ENCODE data around the gene NDUFS8. TPM values are rescaled to one million over a fixed set of nuclear protein-coding genes. Genes with fewer than 3 reads are reported as not detected.

Gene NDUFS8
- total and polyA plus RNA-seq, 5 experiments from 2014 or later: 81.5 to 203 (median 184) TPM

DNA sequence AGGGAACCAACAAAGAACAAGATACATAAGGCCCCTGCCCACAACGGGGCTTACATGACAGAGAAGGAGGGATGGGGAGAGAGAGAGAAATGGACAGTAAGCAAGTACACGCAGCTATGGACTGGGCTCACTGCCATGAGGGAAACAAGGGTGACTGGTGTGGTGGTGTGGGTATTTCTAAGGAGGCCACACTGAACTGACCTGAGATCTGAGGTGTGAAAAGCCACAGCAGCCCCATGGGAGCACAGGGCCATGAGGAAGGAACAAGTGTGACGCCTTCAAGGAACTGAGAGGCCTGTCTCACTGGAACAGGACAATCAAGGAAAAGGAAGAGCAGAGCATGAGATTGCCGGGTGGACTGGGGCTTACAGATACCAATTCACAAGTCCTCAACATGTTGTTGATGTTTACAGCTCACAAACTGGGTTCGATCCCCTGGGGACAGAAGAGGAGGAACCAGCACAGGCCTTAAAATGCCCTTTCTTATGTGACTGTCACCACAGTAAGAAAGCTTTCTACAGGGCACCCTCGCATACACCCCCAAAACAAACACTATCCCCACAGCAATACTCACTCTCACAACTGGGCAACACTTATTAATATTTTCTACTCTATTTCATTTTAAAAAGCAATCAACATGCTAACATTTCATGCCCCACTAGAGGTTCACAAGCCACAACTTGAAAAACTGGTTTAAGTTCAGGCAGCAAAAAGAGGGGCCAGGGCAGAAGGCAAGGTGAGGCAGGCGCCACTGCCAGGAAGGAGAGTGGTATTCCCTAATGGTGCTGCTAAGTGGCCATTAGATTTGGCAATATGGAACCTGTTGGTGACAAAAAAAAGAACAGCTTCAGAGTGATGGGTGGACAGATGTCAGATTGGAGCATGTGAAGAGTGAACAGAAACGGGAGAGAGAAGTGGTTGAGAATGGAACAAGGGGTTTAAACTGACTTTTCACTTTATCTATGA is 47.4 kb downstream of the NDUFS8 start:
- DNase-seq: no peak
- H3K27me3 Mint-ChIP-seq: no peaks in the 10 kb centered on the region
- POLR2A ChIA-PET: no interaction called here
- ATAC-seq: no peak
- peaks cover 0 to 27% (median 2%) of the 10 kb centered on the region in 3 donors for H3K36me3 Mint-ChIP-seq
- H3K4me3 Mint-ChIP-seq: peak overlapping the region in 1 of 10 donors; percentile 2
- no peaks in the 10 kb centered on the region for H3K9me3 Mint-ChIP-seq
- H3K27ac Mint-ChIP-seq: peak overlapping the region in 1 of 10 donors; percentile 29
- peaks cover 0 to 2% (median 0%) of the 10 kb centered on the region in 4 donors for H3K4me1 Mint-ChIP-seq

DNA sequence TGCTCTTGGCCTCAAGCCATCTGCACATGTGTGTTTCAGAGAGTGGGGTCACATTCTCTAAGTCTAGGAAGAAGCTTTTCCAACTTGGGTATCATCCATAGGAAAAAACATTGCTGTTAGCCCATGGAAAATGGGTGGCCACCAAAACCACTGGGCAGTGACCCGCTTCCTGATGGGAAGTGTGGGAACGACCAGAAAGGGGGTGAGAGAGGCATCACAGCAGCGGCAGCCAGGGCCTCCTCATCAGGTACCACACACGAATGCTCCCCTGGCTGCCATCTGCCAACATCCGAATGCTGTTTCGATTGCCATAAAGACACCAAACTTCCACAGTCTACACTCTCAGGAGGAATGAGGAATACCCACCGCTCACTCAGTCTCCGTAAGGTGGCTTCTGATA is 50.4 kb downstream of the NDUFS8 start:
- DNase-seq: no peak
- no peaks in the 10 kb centered on the region for H3K27me3 Mint-ChIP-seq
- ATAC-seq: no peak
- H3K27ac Mint-ChIP-seq: no peak overlapping the region
- POLR2A ChIA-PET: no interaction called here
- H3K4me1 Mint-ChIP-seq: peaks cover 0 to 2% (median 0%) of the 10 kb centered on the region in 4 donors
- H3K4me3 Mint-ChIP-seq: no peak overlapping the region
- no peaks in the 10 kb centered on the region for H3K9me3 Mint-ChIP-seq
- H3K36me3 Mint-ChIP-seq: peaks cover 0 to 10% (median 0%) of the 10 kb centered on the region in 3 donors

DNA sequence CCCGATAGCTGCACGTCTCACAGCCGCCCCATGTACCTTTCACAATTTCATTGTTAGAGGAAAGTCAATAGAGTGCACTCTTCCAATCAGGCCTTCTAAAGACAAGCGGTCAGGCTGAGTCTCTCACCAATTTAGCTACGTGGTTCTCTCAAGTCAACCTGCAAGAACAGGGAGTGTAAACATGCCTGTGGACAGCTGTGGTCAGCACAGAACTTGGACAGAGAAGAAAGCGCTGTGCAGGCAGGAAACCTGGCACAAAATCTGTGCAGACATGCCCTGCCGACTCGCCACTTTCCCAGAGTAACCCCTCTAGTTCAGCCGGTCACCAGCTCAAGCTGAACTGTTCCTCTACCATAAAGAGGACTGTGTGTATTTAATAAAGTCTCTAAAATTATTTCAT is 51.2 kb downstream of the NDUFS8 start:
- POLR2A ChIA-PET: no interaction called here
- no peaks in the 10 kb centered on the region for H3K9me3 Mint-ChIP-seq
- no peak for DNase-seq
- peaks cover 0 to 2% (median 0%) of the 10 kb centered on the region in 4 donors for H3K4me1 Mint-ChIP-seq
- no peaks in the 10 kb centered on the region for H3K27me3 Mint-ChIP-seq
- H3K36me3 Mint-ChIP-seq: peaks cover 0 to 9% (median 0%) of the 10 kb centered on the region in 3 donors
- ATAC-seq: no peak
- no peak overlapping the region for H3K27ac Mint-ChIP-seq
- peak overlapping the region in 1 of 10 donors; percentile 22 for H3K4me3 Mint-ChIP-seq

DNA sequence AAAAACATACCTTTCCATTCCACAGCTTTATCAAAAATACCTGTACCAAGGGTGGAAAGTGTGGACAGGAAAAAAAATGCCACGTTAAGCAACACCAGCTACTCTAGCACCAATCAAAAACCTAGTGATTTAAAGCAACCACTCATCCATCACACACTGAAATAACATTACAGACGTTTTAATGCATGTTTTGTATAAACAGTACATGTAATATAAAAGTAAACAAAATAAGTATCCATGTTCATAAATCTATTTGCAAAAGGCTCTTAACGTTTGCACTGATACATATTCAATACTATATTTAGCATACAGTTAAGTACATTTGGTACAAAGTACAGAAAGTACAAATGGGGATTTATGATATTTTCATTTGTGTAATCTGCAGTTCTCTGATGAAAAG is 52.0 kb downstream of the NDUFS8 start:
- Mint-ChIP-seq H3K27ac (no peak overlapping the region), H3K4me1 (peaks cover 0 to 2% (median 0%) of the 10 kb centered on the region in 4 donors), H3K9me3 (no peaks in the 10 kb centered on the region), H3K4me3 (no peak overlapping the region), H3K27me3 (no peaks in the 10 kb centered on the region), H3K36me3 (peaks cover 0 to 8% (median 0%) of the 10 kb centered on the region in 3 donors)
- POLR2A ChIA-PET: no interaction called here
- ATAC-seq (no peak), DNase-seq (no peak)

DNA sequence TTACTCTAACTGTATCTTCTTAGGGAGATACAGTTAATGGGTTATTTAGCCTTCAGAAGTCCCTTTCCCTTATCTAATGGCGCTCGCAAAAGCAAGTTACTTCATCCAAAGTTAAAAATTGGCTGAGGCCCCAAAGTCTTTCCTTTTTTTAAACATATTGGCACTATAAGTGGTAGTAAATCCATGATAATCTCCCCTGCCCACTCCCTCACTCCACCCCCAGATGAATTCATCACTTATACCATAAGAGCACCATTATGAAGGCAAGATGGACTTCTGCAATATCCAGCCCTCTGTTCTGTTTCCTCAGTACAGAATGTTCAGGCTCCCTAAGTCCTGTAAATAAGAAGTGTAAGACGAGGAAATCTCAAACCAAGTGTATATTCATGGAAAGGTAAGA is 53.0 kb downstream of the NDUFS8 start:
- no peak overlapping the region for H3K27ac Mint-ChIP-seq
- H3K36me3 Mint-ChIP-seq: peaks cover 0 to 8% (median 0%) of the 10 kb centered on the region in 3 donors
- DNase-seq (no peak), ATAC-seq (no peak)
- POLR2A ChIA-PET: no interaction called here
- H3K27me3 Mint-ChIP-seq: no peaks in the 10 kb centered on the region
- no peaks in the 10 kb centered on the region for H3K9me3 Mint-ChIP-seq
- peaks cover 0 to 2% (median 0%) of the 10 kb centered on the region in 4 donors for H3K4me1 Mint-ChIP-seq
- H3K4me3 Mint-ChIP-seq: no peak overlapping the region

Small RNA genes lying within 50 kb of the gene (microRNA-seq; reads per million reads assigned to microRNA genes)
- not detected for gene MIR4691 (ENCODE audit: borderline microRNAs expressed)
- not detected for gene MIR6753 (ENCODE audit: borderline microRNAs expressed)
- 1.0 reads per million for gene MIR7113 (ENCODE audit: borderline microRNAs expressed)

Other genes with a start within 250 kb of the NDUFS8 start
- gene UNC93B1, start 26.6 kb upstream of the NDUFS8 start, total RNA-seq: 10 to 100 TPM; 15.1 to 17.4 TPM
- 10 to 100 TPM in 2 of 3 donors, 1 to 10 TPM in 1; 8.9 to 11.0 (median 10.8) TPM for gene UNC93B1, start 26.6 kb upstream of the NDUFS8 start, polyA plus RNA-seq
- gene ALDH3B1, start 20.4 kb upstream of the NDUFS8 start, total RNA-seq: under 1 TPM in 1 of 2 experiments, not detected in 1; 0.39 TPM
- under 1 TPM in 1 of 3 donors, not detected in 2; 0.09 TPM for gene ALDH3B1, start 20.4 kb upstream of the NDUFS8 start, polyA plus RNA-seq
- gene TCIRG1, start 8.3 kb downstream of the NDUFS8 start, total RNA-seq: 100 to 1,000 TPM; 149 to 164 TPM
- gene TCIRG1, start 8.3 kb downstream of the NDUFS8 start, polyA plus RNA-seq: 10 to 100 TPM; 19.9 to 24.2 (median 20.9) TPM
- gene CHKA, start 90.7 kb downstream of the NDUFS8 start, total RNA-seq: 10 to 100 TPM; 12.6 to 14.3 TPM
- gene CHKA, start 90.7 kb downstream of the NDUFS8 start, polyA plus RNA-seq: 1 to 10 TPM; 3.7 to 9.1 (median 6.0) TPM
- gene KMT5B, start 182.6 kb downstream of the NDUFS8 start, total RNA-seq: 10 to 100 TPM; 55.0 to 56.0 TPM
- 10 to 100 TPM; 31.5 to 41.8 (median 38.9) TPM for gene KMT5B, start 182.6 kb downstream of the NDUFS8 start, polyA plus RNA-seq
- 10 to 100 TPM; 17.9 to 19.4 TPM for gene C11orf24, start 241.3 kb downstream of the NDUFS8 start, total RNA-seq
- gene C11orf24, start 241.3 kb downstream of the NDUFS8 start, polyA plus RNA-seq: 10 to 100 TPM in 1 of 3 donors, 1 to 10 TPM in 2; 6.1 to 10.4 (median 6.6) TPM